Neural cell (in vitro differentiated cells): Measurements from ENCODE around the gene PRRX2. TPM values are rescaled to one million over a fixed set of nuclear protein-coding genes. Genes with fewer than 3 reads are reported as not detected.
"Not testable (repeated sequence)": the region's sequence is repeated elsewhere in the genome, so short reads cannot be mapped to it uniquely, and the experiment has no call there.

Source experiments
- H2AFZ ChIP-seq: fragments of 200-600, 300-800 bp; sonication (generic), shearing (Covaris generic); 2 replicates; pipeline ENCODE4 v1.6.0; 2014; ENCODE audit warnings: low read depth, mild to moderate bottlenecking, antibody characterized with exemption, low read length, moderate library complexity
- H3F3A ChIP-seq: fragments of 200-600 bp; shearing (Covaris generic); 2 replicates; pipeline ENCODE4 v1.6.1; 2016; ENCODE audit warnings: mild to moderate bottlenecking, moderate library complexity, mixed read lengths, antibody characterized with exemption, low read length; ENCODE audit not compliant: insufficient read depth, poor library complexity, severe bottlenecking
- H3K27ac ChIP-seq: fragments of 200-600, 300-800 bp; sonication (generic), shearing (Covaris generic); 2 replicates; pipeline ENCODE4 v1.5.1; 2014; ENCODE audit warnings: mild to moderate bottlenecking, low read length, moderate library complexity
- H3K27me3 ChIP-seq: fragments of 300-800, 200-600 bp; sonication (generic), shearing (Covaris generic); 2 replicates; pipeline ENCODE4 v1.6.0; 2014; ENCODE audit warnings: mild to moderate bottlenecking, low read depth, low read length, moderate library complexity; ENCODE audit not compliant: insufficient read depth
- H3K36me3 ChIP-seq: fragments of 300-800, 200-600 bp; sonication (generic), shearing (Covaris generic); 2 replicates; pipeline ENCODE4 v1.5.1; 2014; ENCODE audit warnings: mild to moderate bottlenecking, antibody characterized with exemption, low read length, moderate library complexity; ENCODE audit not compliant: insufficient read depth
- H3K4me2 ChIP-seq: fragments of 300-800, 200-600 bp; sonication (generic), shearing (Covaris generic); 2 replicates; pipeline ENCODE4 v1.6.0; 2014; ENCODE audit warnings: mild to moderate bottlenecking, low read length
- H3K4me3 ChIP-seq: fragments of 300-800, 200-600 bp; sonication (generic), shearing (Covaris generic); 2 replicates; pipeline ENCODE4 v1.5.1; 2014; ENCODE audit warnings: mild to moderate bottlenecking, low read length, moderate library complexity
- H3K79me2 ChIP-seq: fragments of 200-600 bp; shearing (Covaris generic); replicated peaks from 2 replicates; pipeline ENCODE4 v1.6.0; 2014; ENCODE audit warnings: mild to moderate bottlenecking, low read length, moderate library complexity; ENCODE audit not compliant: insufficient read depth
- H3K9ac ChIP-seq: fragments of 300-800, 200-600 bp; sonication (generic), shearing (Covaris generic); 2 replicates; pipeline ENCODE4 v1.6.1; 2016; ENCODE audit warnings: mild to moderate bottlenecking, low read length, mixed read lengths
- H3K9me2 ChIP-seq: fragments of 200-600 bp; shearing (Covaris generic); 2 replicates; pipeline ENCODE4 v1.6.1; 2016; ENCODE audit warnings: mild to moderate bottlenecking, low read length, mixed read lengths; ENCODE audit not compliant: insufficient read depth
- H3K9me3 ChIP-seq: fragments of 200-600, 300-800 bp; sonication (generic), shearing (Covaris generic); 2 replicates; pipeline ENCODE4 v1.6.1; 2016; ENCODE audit warnings: mild to moderate bottlenecking, mixed run types, low read length, moderate library complexity, mixed read lengths
- H4K20me1 ChIP-seq: fragments of 200-600 bp; shearing (Covaris generic); 2 replicates; pipeline ENCODE4 v1.6.1; 2016; ENCODE audit warnings: mild to moderate bottlenecking, mixed run types; ENCODE audit not compliant: insufficient read depth
- EP300 ChIP-seq: fragments of 450-650 bp; conservative IDR thresholded peaks from 2 replicates; pipeline ENCODE4 v1.6.1; 2014; ENCODE audit warnings: antibody characterized with exemption, mild to moderate bottlenecking, moderate library complexity; ENCODE audit not compliant: poor library complexity, severe bottlenecking
- EZH2 ChIP-seq: fragments of 200-600, 300-800 bp; shearing (Covaris generic), sonication (generic); IDR thresholded peaks from 2 replicates; pipeline ENCODE4 v1.6.1; 2014; ENCODE audit warnings: antibody characterized with exemption, low read length, borderline replicate concordance, mild to moderate bottlenecking; ENCODE audit not compliant: insufficient read depth, poor library complexity, severe bottlenecking
- MXI1 ChIP-seq: fragments of 450-650 bp; conservative IDR thresholded peaks from 2 replicates; pipeline ENCODE4 v1.6.1; 2014; ENCODE audit warnings: antibody characterized with exemption, mild to moderate bottlenecking; ENCODE audit not compliant: poor library complexity, severe bottlenecking
- POLR2AphosphoS5 ChIP-seq: IDR thresholded peaks from 2 replicates; pipeline ENCODE4 v1.6.1; 2012
- RAD21 ChIP-seq: fragments of 450-650 bp; conservative IDR thresholded peaks from 2 replicates; pipeline ENCODE4 v1.6.1; 2014; ENCODE audit warnings: antibody characterized with exemption, mild to moderate bottlenecking, moderate library complexity
- SMC3 ChIP-seq: fragments of 450-650 bp; conservative IDR thresholded peaks from 2 replicates; pipeline ENCODE4 v1.6.1; 2014; ENCODE audit warnings: antibody characterized with exemption, mild to moderate bottlenecking, moderate library complexity; ENCODE audit not compliant: poor library complexity
- TAF1 ChIP-seq: IDR thresholded peaks from 2 replicates; pipeline ENCODE4 v1.6.1; 2012; ENCODE audit warnings: low read depth
- polyA plus RNA-seq: library from polyadenylated mRNA; depleted of rRNA; stranded (reverse); fragments of >200 nt; gene quantifications from 2 replicates; pipeline ENCODE4 v1.2.3, GENCODE V29; 2014
- TF ChIP-seq, protein P1 (sequence below): IDR thresholded peaks from 2 replicates; pipeline ENCODE4 v1.6.1; 2012; ENCODE audit warnings: borderline replicate concordance
- TF ChIP-seq, protein P2 (sequence below): fragments of 450-650 bp; IDR thresholded peaks from 2 replicates; pipeline ENCODE4 v1.5.1; 2014; ENCODE audit warnings: antibody characterized with exemption, mild to moderate bottlenecking, moderate library complexity; ENCODE audit not compliant: poor library complexity, severe bottlenecking

Gene PRRX2
- polyA plus RNA-seq, 1 donor from 2014 or later: not detected

DNA sequence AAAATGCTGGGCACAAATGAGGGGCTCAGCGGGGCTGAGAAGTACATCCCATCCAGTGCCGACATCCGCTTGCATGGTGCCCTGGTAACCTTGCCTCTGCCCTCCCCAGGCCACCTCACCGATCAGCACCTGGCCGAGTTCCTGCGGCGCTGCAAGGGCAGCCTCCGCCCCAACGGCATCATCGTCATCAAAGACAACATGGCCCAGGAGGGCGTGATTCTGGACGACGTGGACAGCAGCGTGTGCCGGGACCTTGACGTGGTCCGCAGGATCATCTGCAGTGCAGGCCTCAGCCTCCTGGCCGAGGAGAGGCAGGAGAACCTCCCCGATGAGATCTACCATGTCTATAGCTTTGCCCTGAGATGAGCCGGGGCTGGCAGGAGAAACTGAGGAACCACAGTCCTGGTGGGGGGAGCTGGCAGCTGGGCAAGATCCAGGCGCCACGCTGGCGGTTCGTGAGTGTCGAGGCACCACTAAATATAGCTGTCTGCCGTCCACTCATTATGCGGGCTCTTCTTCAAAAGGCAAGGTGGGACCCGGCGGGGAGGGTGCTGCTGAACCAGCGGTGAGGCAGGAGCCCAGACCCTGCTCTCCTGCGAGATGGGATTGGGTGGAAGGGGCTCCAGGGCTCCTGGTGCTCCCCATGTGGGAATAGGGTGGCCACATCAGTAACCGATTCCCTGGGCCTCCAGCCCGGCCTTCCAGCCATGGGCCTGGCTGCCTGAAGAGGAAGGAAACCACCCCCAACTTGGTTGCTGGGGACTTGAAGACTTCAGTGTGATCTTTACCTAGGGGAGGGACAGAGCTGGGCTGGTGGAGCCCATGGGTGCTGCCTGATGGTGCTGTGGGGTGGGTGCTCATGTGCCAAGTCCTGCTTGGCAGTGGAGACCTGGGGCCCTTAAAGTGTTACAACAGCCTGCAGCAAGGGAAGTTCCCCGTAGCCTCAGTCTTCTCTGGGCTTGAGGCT is 30.1 kb upstream of the PRRX2 start:
- TF ChIP-seq, protein P1, sequence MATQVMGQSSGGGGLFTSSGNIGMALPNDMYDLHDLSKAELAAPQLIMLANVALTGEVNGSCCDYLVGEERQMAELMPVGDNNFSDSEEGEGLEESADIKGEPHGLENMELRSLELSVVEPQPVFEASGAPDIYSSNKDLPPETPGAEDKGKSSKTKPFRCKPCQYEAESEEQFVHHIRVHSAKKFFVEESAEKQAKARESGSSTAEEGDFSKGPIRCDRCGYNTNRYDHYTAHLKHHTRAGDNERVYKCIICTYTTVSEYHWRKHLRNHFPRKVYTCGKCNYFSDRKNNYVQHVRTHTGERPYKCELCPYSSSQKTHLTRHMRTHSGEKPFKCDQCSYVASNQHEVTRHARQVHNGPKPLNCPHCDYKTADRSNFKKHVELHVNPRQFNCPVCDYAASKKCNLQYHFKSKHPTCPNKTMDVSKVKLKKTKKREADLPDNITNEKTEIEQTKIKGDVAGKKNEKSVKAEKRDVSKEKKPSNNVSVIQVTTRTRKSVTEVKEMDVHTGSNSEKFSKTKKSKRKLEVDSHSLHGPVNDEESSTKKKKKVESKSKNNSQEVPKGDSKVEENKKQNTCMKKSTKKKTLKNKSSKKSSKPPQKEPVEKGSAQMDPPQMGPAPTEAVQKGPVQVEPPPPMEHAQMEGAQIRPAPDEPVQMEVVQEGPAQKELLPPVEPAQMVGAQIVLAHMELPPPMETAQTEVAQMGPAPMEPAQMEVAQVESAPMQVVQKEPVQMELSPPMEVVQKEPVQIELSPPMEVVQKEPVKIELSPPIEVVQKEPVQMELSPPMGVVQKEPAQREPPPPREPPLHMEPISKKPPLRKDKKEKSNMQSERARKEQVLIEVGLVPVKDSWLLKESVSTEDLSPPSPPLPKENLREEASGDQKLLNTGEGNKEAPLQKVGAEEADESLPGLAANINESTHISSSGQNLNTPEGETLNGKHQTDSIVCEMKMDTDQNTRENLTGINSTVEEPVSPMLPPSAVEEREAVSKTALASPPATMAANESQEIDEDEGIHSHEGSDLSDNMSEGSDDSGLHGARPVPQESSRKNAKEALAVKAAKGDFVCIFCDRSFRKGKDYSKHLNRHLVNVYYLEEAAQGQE: no peak
- TF ChIP-seq, protein P2, sequence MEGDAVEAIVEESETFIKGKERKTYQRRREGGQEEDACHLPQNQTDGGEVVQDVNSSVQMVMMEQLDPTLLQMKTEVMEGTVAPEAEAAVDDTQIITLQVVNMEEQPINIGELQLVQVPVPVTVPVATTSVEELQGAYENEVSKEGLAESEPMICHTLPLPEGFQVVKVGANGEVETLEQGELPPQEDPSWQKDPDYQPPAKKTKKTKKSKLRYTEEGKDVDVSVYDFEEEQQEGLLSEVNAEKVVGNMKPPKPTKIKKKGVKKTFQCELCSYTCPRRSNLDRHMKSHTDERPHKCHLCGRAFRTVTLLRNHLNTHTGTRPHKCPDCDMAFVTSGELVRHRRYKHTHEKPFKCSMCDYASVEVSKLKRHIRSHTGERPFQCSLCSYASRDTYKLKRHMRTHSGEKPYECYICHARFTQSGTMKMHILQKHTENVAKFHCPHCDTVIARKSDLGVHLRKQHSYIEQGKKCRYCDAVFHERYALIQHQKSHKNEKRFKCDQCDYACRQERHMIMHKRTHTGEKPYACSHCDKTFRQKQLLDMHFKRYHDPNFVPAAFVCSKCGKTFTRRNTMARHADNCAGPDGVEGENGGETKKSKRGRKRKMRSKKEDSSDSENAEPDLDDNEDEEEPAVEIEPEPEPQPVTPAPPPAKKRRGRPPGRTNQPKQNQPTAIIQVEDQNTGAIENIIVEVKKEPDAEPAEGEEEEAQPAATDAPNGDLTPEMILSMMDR: no peak
- no peak for TF ChIP-seq POLR2AphosphoS5
- no peak for TF ChIP-seq EP300
- TF ChIP-seq SMC3: no peak
- no peak for TF ChIP-seq EZH2
- no peak for TF ChIP-seq MXI1
- TF ChIP-seq RAD21: no peak
- TF ChIP-seq TAF1: no peak
- no peak overlapping the region for H3K27ac ChIP-seq

DNA sequence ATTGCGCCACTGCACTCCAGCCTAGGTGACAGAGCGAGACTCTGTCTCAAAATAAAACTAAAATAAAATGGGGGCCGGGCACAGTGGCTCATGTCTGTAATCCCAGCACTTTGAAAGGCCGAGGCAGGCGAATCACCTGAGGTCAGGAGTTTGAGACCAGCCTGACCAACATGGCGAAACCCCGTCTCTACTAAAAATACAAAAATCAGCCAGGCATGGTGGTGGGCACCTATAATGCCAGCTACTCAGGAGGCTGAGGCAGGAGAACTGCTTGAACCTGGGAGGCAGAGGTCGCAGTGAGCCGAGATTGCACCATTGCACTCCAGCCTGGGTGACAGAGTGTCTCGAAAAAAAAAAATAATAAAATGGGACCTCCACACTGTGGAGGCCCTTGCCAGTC is 29.1 kb upstream of the PRRX2 start:
- not testable (repeated sequence) for H3K27ac ChIP-seq, H2AFZ ChIP-seq, H3K4me2 ChIP-seq, H3K27me3 ChIP-seq, H3K9ac ChIP-seq, H3K9me3 ChIP-seq, H3K4me3 ChIP-seq, H3K9me2 ChIP-seq, H3F3A ChIP-seq, H3K36me3 ChIP-seq
- H4K20me1 ChIP-seq: peaks cover 15% of the 10 kb centered on the region
- peaks cover 29% of the 10 kb centered on the region for H3K79me2 ChIP-seq

More for the DNA sequence above, 30.1 kb upstream of the PRRX2 start:
- no peak overlapping the region for H3K4me3 ChIP-seq
- no peaks in the 10 kb centered on the region for H3F3A ChIP-seq
- no peak overlapping the region for H3K9ac ChIP-seq
- H3K4me2 ChIP-seq: no peak overlapping the region
- no peaks in the 10 kb centered on the region for H3K36me3 ChIP-seq
- peaks cover 22% of the 10 kb centered on the region for H3K79me2 ChIP-seq
- H3K9me3 ChIP-seq: no peaks in the 10 kb centered on the region
- H3K9me2 ChIP-seq: no peaks in the 10 kb centered on the region
- H3K27me3 ChIP-seq: no peaks in the 10 kb centered on the region
- no peak overlapping the region for H2AFZ ChIP-seq
- peaks cover 11% of the 10 kb centered on the region for H4K20me1 ChIP-seq
